Measurements from ENCODE around the gene LTBP1.
"Not testable (repeated sequence)": the region's sequence is repeated elsewhere in the genome, so short reads cannot be mapped to it uniquely, and the experiment has no call there.

Gene LTBP1

GRCh38 chr2:33144243-33144642 lies 197.5 kb downstream of the LTBP1 start:
- no peak for DNase-seq (ENCODE audit: low spot score)

GRCh38 chr2:33145459-33145858 lies 198.7 kb downstream of the LTBP1 start:
- no peak for DNase-seq (ENCODE audit: low spot score)

- no peak for DNase-seq (ENCODE audit: low spot score)
Measured at GRCh38 chr2:33146102-33146501, 199.3 kb downstream of the LTBP1 start.

- DNase-seq (ENCODE audit: low spot score), result no peak
Measured at GRCh38 chr2:33153008-33153407, 206.3 kb downstream of the LTBP1 start.

- DNase-seq (ENCODE audit: low spot score), result no peak
Measured at GRCh38 chr2:33158482-33159003, 211.8 kb downstream of the LTBP1 start.

GRCh38 chr2:33160191-33160590 lies 213.4 kb downstream of the LTBP1 start:
- no peak for DNase-seq (ENCODE audit: low spot score)

GRCh38 chr2:33166287-33166881 lies 219.6 kb downstream of the LTBP1 start:
- no peak for DNase-seq (ENCODE audit: low spot score)

- no peak for DNase-seq (ENCODE audit: low spot score)
Measured at GRCh38 chr2:33167622-33168245, 221.0 kb downstream of the LTBP1 start.

GRCh38 chr2:33168425-33168824 lies 221.7 kb downstream of the LTBP1 start:
- DNase-seq (ENCODE audit: low spot score), result no peak

GRCh38 chr2:33168922-33169321 lies 222.2 kb downstream of the LTBP1 start:
- DNase-seq (ENCODE audit: low spot score), result no peak

GRCh38 chr2:33170251-33170650 lies 223.5 kb downstream of the LTBP1 start:
- DNase-seq (ENCODE audit: low spot score), result not testable (repeated sequence)

- DNase-seq (ENCODE audit: low spot score), result no peak
Measured at GRCh38 chr2:33177627-33178026, 230.9 kb downstream of the LTBP1 start.

- no peak for DNase-seq (ENCODE audit: low spot score)
Measured at GRCh38 chr2:33178209-33178608, 231.5 kb downstream of the LTBP1 start.

- DNase-seq (ENCODE audit: low spot score), result no peak
Measured at GRCh38 chr2:33180915-33181314, 234.2 kb downstream of the LTBP1 start.

GRCh38 chr2:33181466-33181865 lies 234.7 kb downstream of the LTBP1 start:
- DNase-seq (ENCODE audit: low spot score), result no peak

- DNase-seq (ENCODE audit: low spot score), result no peak
Measured at GRCh38 chr2:33184041-33184440, 237.3 kb downstream of the LTBP1 start.

- no peak for DNase-seq (ENCODE audit: low spot score)
Measured at GRCh38 chr2:33186937-33187336, 240.2 kb downstream of the LTBP1 start.

GRCh38 chr2:33188799-33189198 lies 242.0 kb downstream of the LTBP1 start:
- DNase-seq (ENCODE audit: low spot score), result no peak

GRCh38 chr2:33190393-33190937 lies 243.7 kb downstream of the LTBP1 start:
- DNase-seq (ENCODE audit: low spot score), result no peak

GRCh38 chr2:33195891-33196290 lies 249.1 kb downstream of the LTBP1 start:
- no peak for DNase-seq (ENCODE audit: low spot score)

GRCh38 chr2:33196700-33197099 lies 249.9 kb downstream of the LTBP1 start:
- DNase-seq (ENCODE audit: low spot score), result no peak

- DNase-seq (ENCODE audit: low spot score), result no peak
Measured at GRCh38 chr2:33197198-33197938, 250.6 kb downstream of the LTBP1 start.

Data from HuH-7 (cell line).